22Rv1 (cell line): Measurements from ENCODE around the gene IKZF3.

ENCODE experiments used
- CTCF ChIP-seq: fragments of 450-650 bp; IDR thresholded peaks from 2 replicates; pipeline ENCODE4 v1.5.1; 2017; ENCODE audit warnings: mild to moderate bottlenecking
- ZFX ChIP-seq: fragments of 450-650 bp; IDR thresholded peaks from 2 replicates; pipeline ENCODE4 v1.6.1; 2017; ENCODE audit warnings: antibody characterized with exemption, borderline replicate concordance

- TF ChIP-seq CTCF (no peak), ZFX (no peak)
Measured at GRCh38 chr17:39757176-39757662, 106.9 kb downstream of the IKZF3 start.
